Measurements from ENCODE around the gene HOXA7.

GRCh38 chr7:27115221-27116026, 41.1 kb downstream of the HOXA7 start:
- no peak for TF ChIP-seq CTCF (IDR thresholded peaks at IDR 0.05)
- TF ChIP-seq POLR2A (IDR thresholded peaks at IDR 0.05), result no peak
- peak in 2 of 3 donors; percentile 33 to 41 for TF ChIP-seq POLR2AphosphoS5 (IDR thresholded peaks at IDR 0.05)
